ENCODE results near the gene SYT5. TPM values are rescaled to one million over a fixed set of nuclear protein-coding genes. Genes with fewer than 3 reads are reported as not detected.
A peak's percentile ranks its signal among the peaks of the same experiment; 100 is the strongest.

Gene SYT5
- total and polyA plus RNA-seq, 2 of the 13 experiments (the other 11 are each of a cell fraction or from before 2014, with no cell fraction given): not detected

DNA sequence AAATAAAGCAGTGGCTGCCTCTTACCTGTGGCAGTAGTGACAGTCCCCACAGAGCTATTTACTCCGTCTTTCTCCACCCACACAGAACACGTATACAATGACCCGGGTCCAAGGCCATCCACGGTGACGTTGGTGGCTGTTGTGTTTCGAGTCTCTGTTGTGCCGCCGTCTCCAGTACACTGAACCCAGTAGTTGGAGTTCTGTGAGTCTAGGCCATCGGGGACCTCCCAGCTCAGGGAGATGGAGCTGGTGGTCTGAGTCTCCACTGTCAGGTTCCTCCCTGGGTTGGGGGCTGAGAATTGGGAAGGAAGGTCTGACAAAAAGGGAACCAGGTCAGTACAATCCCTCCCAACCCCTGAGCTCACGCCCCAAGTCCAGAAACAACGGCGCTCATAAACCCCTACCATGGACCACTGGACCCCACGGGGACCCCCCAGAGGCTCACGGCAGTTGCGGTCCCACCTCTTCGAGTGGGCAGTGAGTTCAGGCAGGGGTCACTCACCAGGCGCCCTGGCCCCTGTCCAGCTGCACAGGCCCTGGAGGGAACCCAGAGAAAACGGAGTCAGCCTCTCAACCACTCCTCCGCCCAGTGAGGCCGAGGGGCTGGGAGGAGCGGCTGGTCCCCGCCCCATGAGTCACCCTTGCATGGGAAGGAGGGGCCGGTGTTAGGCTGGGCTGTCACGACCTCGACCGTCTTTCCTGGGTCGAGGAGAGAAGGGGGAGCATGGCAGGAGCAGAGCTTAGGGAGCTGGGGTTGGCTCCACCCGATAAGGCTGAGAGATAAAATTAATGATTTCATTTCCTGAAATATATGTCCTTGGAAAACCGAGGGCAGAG is 26.8 kb upstream of the SYT5 start:
- intact Hi-C loops (cut with micrococcal nuclease; ENCODE audit: unreplicated experiment) (loop anchor here (1.0 kb wide), 2 partner anchors 90 to 178 kb away; partner anchors contain the start of genes PPP1R12C and RPL28), in situ Hi-C loops (cut with HindIII; ENCODE audit: extremely low pct_ligation_motif_present, low pct_unique_long_range_greater_than_20kb) (no loop called here)
- Histone ChIP-seq H3K4me1 (ENCODE audit: insufficient read depth, low read length) (peaks cover 64% of the 10 kb centered on the region), H3K36me3 (replicated peaks in 1 of 2; ENCODE audit: control insufficient read depth in 1 of 2, insufficient read depth in 2 of 2, low read length in 2 of 2) (peaks cover 10 to 29% of the 10 kb centered on the region in 2 experiments; a peak in 4 of 5 replicates), H3K79me2 (ENCODE audit: insufficient read depth, low read length) (peaks cover 14% of the 10 kb centered on the region), H3K9ac (ENCODE audit: insufficient read depth, low read depth, low read length) (peak overlapping the region; percentile 100), H3K9me3 (ENCODE audit: low read length) (no peaks in the 10 kb centered on the region), H3K27ac (ENCODE audit: extremely low read length, insufficient read depth, low read length) (peak overlapping the region; percentile 100), H3K4me3 (replicated peaks in 1 of 3; ENCODE audit: insufficient read depth in 1 of 3, low read depth in 2 of 3, low read length in 3 of 3) (peak overlapping the region; percentile 73 to 93 (median 82)), H3K4me2 (ENCODE audit: low read depth, low read length) (peak overlapping the region; percentile 81), H4K20me1 (ENCODE audit: insufficient read depth, low read length) (peaks cover 6% of the 10 kb centered on the region; the same call in 1 of the 2 replicates), H2AFZ (ENCODE audit: low read length) (no peak overlapping the region), H3K27me3 (ENCODE audit: control insufficient read depth in 1 of 2, insufficient read depth in 2 of 2, low read length in 2 of 2) (no peaks in the 10 kb centered on the region; a peak in 1 of 5 replicates)
- ATAC-seq (peak; percentile 89), FAIRE-seq (peak; percentile 85), DNase-seq (ENCODE audit: low spot score) (peak; percentile 93)
- CTCF ChIA-PET (ENCODE audit: low intra/inter-chr PET ratio, low total read pairs): no interaction called here
- under 1% methylated on average over 19 of the region's 29 CpGs for WGBS (ENCODE audit: low lambda C conversion rate)
- POLR2A ChIA-PET: interaction anchor here (0.6 to 2.2 kb wide), 31 partner anchors 9 to 934 kb away, joined by 3 to 34 read pairs (median 6); partner anchors contain the start of genes DNAAF3, FIZ1, HSPBP1 and ISOC2
- BruUV-seq (replicated peaks): TSS peak; percentile 96
- TF ChIP-seq NFYB (CRISPR knock-in tag; IDR thresholded peaks at IDR 0.05) (no peak; the same call in 1 of the 2 replicates), FOXK2 (IDR thresholded peaks at IDR 0.05) (peak; percentile 89), POLR2AphosphoS2 (IDR thresholded peaks at IDR 0.05; ENCODE audit: low read depth, low read length) (peak; percentile 83), CCAR2 (optimal IDR thresholded peaks at IDR 0.05; ENCODE audit: low read depth, low read length) (no peak), RNF2 (conservative IDR thresholded peaks at IDR 0.05; ENCODE audit: low read depth) (no peak), BRCA1 (CRISPR knock-in tag; IDR thresholded peaks at IDR 0.05) (0 out of 2 replicates have a peak, but pooled peaks have one; percentile 71), ARID2 (CRISPR knock-in tag; IDR thresholded peaks at IDR 0.05; ENCODE audit: borderline replicate concordance) (0 out of 2 replicates have a peak, but pooled peaks have one; percentile 85), HMG20A (CRISPR knock-in tag; IDR thresholded peaks at IDR 0.05; ENCODE audit: borderline replicate concordance) (peak; percentile 55; the same call in 1 of the 2 replicates), ZNF570 (CRISPR knock-in tag; IDR thresholded peaks at IDR 0.05; ENCODE audit: borderline replicate concordance) (no peak), ZNF557 (CRISPR knock-in tag; IDR thresholded peaks at IDR 0.05) (peak; percentile 50; the same call in 1 of the 2 replicates), ZSCAN25 (CRISPR knock-in tag; IDR thresholded peaks at IDR 0.05) (peak; percentile 78; the same call in 1 of the 2 replicates), NCOA1 (CRISPR knock-in tag; IDR thresholded peaks at IDR 0.05) (peak; percentile 67; the same call in 1 of the 2 replicates), CSRNP2 (CRISPR knock-in tag; conservative IDR thresholded peaks at IDR 0.05; ENCODE audit: low read depth) (no peak), ZFP36L2 (CRISPR knock-in tag; IDR thresholded peaks at IDR 0.05) (no peak), PHF5A (CRISPR knock-in tag; IDR thresholded peaks at IDR 0.05; ENCODE audit: low read depth, unreplicated experiment) (peak; percentile 79), ZNF558 (CRISPR knock-in tag; IDR thresholded peaks at IDR 0.05; ENCODE audit: borderline replicate concordance) (no peak; the same call in 1 of the 2 replicates), EHMT2 (IDR thresholded peaks at IDR 0.05; ENCODE audit: borderline replicate concordance, low read depth, low read length) (no peak)
- TF ChIP-seq, protein P1, sequence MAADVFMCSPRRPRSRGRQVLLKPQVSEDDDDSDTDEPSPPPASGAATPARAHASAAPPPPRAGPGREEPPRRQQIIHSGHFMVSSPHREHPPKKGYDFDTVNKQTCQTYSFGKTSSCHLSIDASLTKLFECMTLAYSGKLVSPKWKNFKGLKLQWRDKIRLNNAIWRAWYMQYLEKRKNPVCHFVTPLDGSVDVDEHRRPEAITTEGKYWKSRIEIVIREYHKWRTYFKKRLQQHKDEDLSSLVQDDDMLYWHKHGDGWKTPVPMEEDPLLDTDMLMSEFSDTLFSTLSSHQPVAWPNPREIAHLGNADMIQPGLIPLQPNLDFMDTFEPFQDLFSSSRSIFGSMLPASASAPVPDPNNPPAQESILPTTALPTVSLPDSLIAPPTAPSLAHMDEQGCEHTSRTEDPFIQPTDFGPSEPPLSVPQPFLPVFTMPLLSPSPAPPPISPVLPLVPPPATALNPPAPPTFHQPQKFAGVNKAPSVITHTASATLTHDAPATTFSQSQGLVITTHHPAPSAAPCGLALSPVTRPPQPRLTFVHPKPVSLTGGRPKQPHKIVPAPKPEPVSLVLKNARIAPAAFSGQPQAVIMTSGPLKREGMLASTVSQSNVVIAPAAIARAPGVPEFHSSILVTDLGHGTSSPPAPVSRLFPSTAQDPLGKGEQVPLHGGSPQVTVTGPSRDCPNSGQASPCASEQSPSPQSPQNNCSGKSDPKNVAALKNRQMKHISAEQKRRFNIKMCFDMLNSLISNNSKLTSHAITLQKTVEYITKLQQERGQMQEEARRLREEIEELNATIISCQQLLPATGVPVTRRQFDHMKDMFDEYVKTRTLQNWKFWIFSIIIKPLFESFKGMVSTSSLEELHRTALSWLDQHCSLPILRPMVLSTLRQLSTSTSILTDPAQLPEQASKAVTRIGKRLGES (CRISPR knock-in tag; IDR thresholded peaks at IDR 0.05; ENCODE audit: borderline replicate concordance): no peak
- TF ChIP-seq, protein P2, sequence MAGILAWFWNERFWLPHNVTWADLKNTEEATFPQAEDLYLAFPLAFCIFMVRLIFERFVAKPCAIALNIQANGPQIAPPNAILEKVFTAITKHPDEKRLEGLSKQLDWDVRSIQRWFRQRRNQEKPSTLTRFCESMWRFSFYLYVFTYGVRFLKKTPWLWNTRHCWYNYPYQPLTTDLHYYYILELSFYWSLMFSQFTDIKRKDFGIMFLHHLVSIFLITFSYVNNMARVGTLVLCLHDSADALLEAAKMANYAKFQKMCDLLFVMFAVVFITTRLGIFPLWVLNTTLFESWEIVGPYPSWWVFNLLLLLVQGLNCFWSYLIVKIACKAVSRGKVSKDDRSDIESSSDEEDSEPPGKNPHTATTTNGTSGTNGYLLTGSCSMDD (CRISPR knock-in tag; IDR thresholded peaks at IDR 0.05): no peak
